C4-2B (cell line): ENCODE measurements around the gene VPS13D.

Experiments used
- H3K27ac ChIP-seq: fragments of 450-650 bp; 2 replicates; pipeline ENCODE4 v1.5.1; 2017
- CTCF ChIP-seq: fragments of 450-650 bp; conservative IDR thresholded peaks from 2 replicates; pipeline ENCODE4 v1.5.1; 2017; ENCODE audit warnings: mild to moderate bottlenecking
- ZFX ChIP-seq: fragments of 450-650 bp; IDR thresholded peaks from 2 replicates; pipeline ENCODE4 v1.6.1; 2017

VPS13D gene

GRCh38 chr1:12296016-12296415 lies 66.2 kb downstream of the VPS13D start:
- TF ChIP-seq ZFX, result no peak
- no peak overlapping the region for H3K27ac ChIP-seq

- H3K27ac ChIP-seq, result no peak overlapping the region
- no peak for TF ChIP-seq ZFX
- no peak for TF ChIP-seq CTCF
These were observed 66.8 kb downstream of the VPS13D start for GRCh38 chr1:12296623-12297022.

- TF ChIP-seq CTCF (no peak), ZFX (no peak)
- H3K27ac ChIP-seq, result no peak overlapping the region
These were observed 70.9 kb downstream of the VPS13D start for GRCh38 chr1:12300706-12301105.

- H3K27ac ChIP-seq, result no peak overlapping the region
- TF ChIP-seq CTCF (no peak), ZFX (no peak)
These were observed 71.8 kb downstream of the VPS13D start for GRCh38 chr1:12301518-12302237.

- no peak for TF ChIP-seq ZFX
- TF ChIP-seq CTCF, result no peak
- H3K27ac ChIP-seq, result no peak overlapping the region
These were observed 73.1 kb downstream of the VPS13D start for GRCh38 chr1:12302798-12303447.

- no peak overlapping the region for H3K27ac ChIP-seq
- TF ChIP-seq ZFX, result no peak
- TF ChIP-seq CTCF, result no peak
These were observed 75.5 kb downstream of the VPS13D start for GRCh38 chr1:12305377-12305776.

GRCh38 chr1:12309783-12310742 lies 80.2 kb downstream of the VPS13D start:
- no peak for TF ChIP-seq ZFX
- TF ChIP-seq CTCF, result no peak
- no peak overlapping the region for H3K27ac ChIP-seq
